GM23338 (cell line): Measurements from ENCODE around the gene UVRAG. TPM values are rescaled to one million over a fixed set of nuclear protein-coding genes. Genes with fewer than 3 reads are reported as not detected.

Source experiments
- ATAC-seq: fragments of 200-7000 bp; cut with Tn5 transposase; 3 replicates; pipeline ENCODE4 v1.9.1; 2020
- DNase-seq: peaks from one replicate; pipeline ENCODE4 v3.0.0-alpha.2; 2015; ENCODE audit warnings: low spot score
- H2AFZ ChIP-seq: fragments of 200-600 bp; sonication (generic); 2 replicates; pipeline ENCODE4 v1.8.0; 2016; ENCODE audit warnings: antibody characterized with exemption, mild to moderate bottlenecking, moderate library complexity
- H3F3A ChIP-seq: fragments of 200-600 bp; sonication (generic); replicated peaks from 2 replicates; pipeline ENCODE4 v1.8.0; 2017; ENCODE audit warnings: antibody characterized with exemption, mixed run types, low read depth
- H3K27ac ChIP-seq: fragments of 200-600 bp; sonication (generic); 2 replicates; pipeline ENCODE4 v1.6.1; 2016; ENCODE audit warnings: low read depth
- H3K27me3 ChIP-seq: fragments of 200-600 bp; sonication (generic); 2 replicates; pipeline ENCODE4 v1.8.0; 2016; ENCODE audit warnings: mild to moderate bottlenecking, mixed run types, moderate library complexity; ENCODE audit not compliant: insufficient read depth
- H3K36me3 ChIP-seq: fragments of 200-600 bp; sonication (generic); 2 replicates; pipeline ENCODE4 v1.8.0; 2016; ENCODE audit warnings: mild to moderate bottlenecking; ENCODE audit not compliant: insufficient read depth
- H3K4me1 ChIP-seq: fragments of 200-600 bp; sonication (generic); 2 replicates; pipeline ENCODE4 v1.8.0; 2016; ENCODE audit warnings: mild to moderate bottlenecking, moderate library complexity; ENCODE audit not compliant: insufficient read depth
- H3K4me2 ChIP-seq: fragments of 200-600 bp; sonication (generic); 2 replicates; pipeline ENCODE4 v1.7.1; 2017; ENCODE audit warnings: mixed run types
- H3K4me3 ChIP-seq: fragments of 200-600 bp; sonication (generic); 2 replicates; pipeline ENCODE4 v1.6.1; 2016; ENCODE audit warnings: mixed run types
- H3K79me2 ChIP-seq: fragments of 200-600 bp; sonication (generic); replicated peaks from 2 replicates; pipeline ENCODE4 v1.8.0; 2017; ENCODE audit warnings: mild to moderate bottlenecking; ENCODE audit not compliant: insufficient read depth
- H3K9me2 ChIP-seq: fragments of 200-600 bp; sonication (generic); 2 replicates; pipeline ENCODE4 v1.8.0; 2017; ENCODE audit not compliant: insufficient read depth
- H4K20me1 ChIP-seq: fragments of 200-600 bp; sonication (generic); replicated peaks from 2 replicates; pipeline ENCODE4 v1.8.0; 2017; ENCODE audit warnings: mild to moderate bottlenecking; ENCODE audit not compliant: insufficient read depth
- H3K27ac Mint-ChIP-seq: 2 replicates; pipeline ENCODE4 v1.8.0; 2020; ENCODE audit warnings: inconsistent platforms, mild to moderate bottlenecking, moderate library complexity, mixed read lengths
- H3K27me3 Mint-ChIP-seq: 3 replicates; pipeline ENCODE4 v1.8.0; 2022; ENCODE audit warnings: low read depth, mild to moderate bottlenecking, moderate library complexity, mixed read lengths, inconsistent platforms; ENCODE audit not compliant: insufficient read depth, poor library complexity
- H3K36me3 Mint-ChIP-seq: 3 replicates; pipeline ENCODE4 v1.8.0; 2021; ENCODE audit warnings: low read depth, mild to moderate bottlenecking, inconsistent platforms, moderate library complexity, mixed read lengths
- H3K4me1 Mint-ChIP-seq: 3 replicates; pipeline ENCODE4 v1.8.0; 2020; ENCODE audit warnings: mild to moderate bottlenecking, inconsistent platforms, mixed read lengths
- H3K4me3 Mint-ChIP-seq: 3 replicates; pipeline ENCODE4 v1.8.0; 2021; ENCODE audit warnings: moderate library complexity, mild to moderate bottlenecking, inconsistent platforms, mixed read lengths
- H3K9me3 Mint-ChIP-seq: 3 replicates; pipeline ENCODE4 v1.8.0; 2020; ENCODE audit warnings: moderate library complexity, mild to moderate bottlenecking, inconsistent platforms, mixed read lengths
- CREB1 ChIP-seq: fragments of 250-450 bp; sonication (Bioruptor Pico); IDR thresholded peaks from 2 replicates; pipeline ENCODE4 v1.5.0; 2020; ENCODE audit warnings: low read depth, mild to moderate bottlenecking, moderate library complexity
- EZH2 ChIP-seq: fragments of 200-600 bp; sonication (generic); IDR thresholded peaks from one replicate; pipeline ENCODE4 v1.8.0; 2017; ENCODE audit warnings: antibody characterized with exemption, mild to moderate bottlenecking, low read depth; ENCODE audit not compliant: unreplicated experiment
- EZH2phosphoT487 ChIP-seq: fragments of 200-600 bp; sonication (generic); IDR thresholded peaks from one replicate; pipeline ENCODE4 v1.8.1; 2018; ENCODE audit warnings: antibody characterized with exemption; ENCODE audit not compliant: unreplicated experiment
- JUNB ChIP-seq: IDR thresholded peaks from one replicate; pipeline ENCODE4 v1.6.1; 2016; ENCODE audit warnings: antibody characterized with exemption; ENCODE audit not compliant: unreplicated experiment
- NANOG ChIP-seq: IDR thresholded peaks from 2 replicates; pipeline ENCODE4 v1.6.1; 2016; ENCODE audit warnings: antibody characterized with exemption, borderline replicate concordance
- POLR2AphosphoS5 ChIP-seq: IDR thresholded peaks from 2 replicates; pipeline ENCODE4 v1.6.1; 2016; ENCODE audit warnings: antibody characterized with exemption, low read depth
- STAT1 ChIP-seq: IDR thresholded peaks from one replicate; pipeline ENCODE4 v1.6.1; 2016; ENCODE audit warnings: antibody characterized with exemption; ENCODE audit not compliant: unreplicated experiment
- ZNF114 ChIP-seq: fragments of 250-450 bp; sonication (Bioruptor Pico); IDR thresholded peaks from 2 replicates; pipeline ENCODE4 v1.5.0; 2020; ENCODE audit warnings: mild to moderate bottlenecking, moderate library complexity
- ZNF331 ChIP-seq: fragments of 250-450 bp; sonication (Bioruptor Pico); IDR thresholded peaks from 2 replicates; pipeline ENCODE4 v1.5.0; 2020; ENCODE audit warnings: low read depth, mild to moderate bottlenecking, moderate library complexity
- polyA plus RNA-seq: library from polyadenylated mRNA; unstranded; fragments of >200 nt; fragmentation: Nextera tagmentation; extraction: Ambion mirVana; gene quantifications from 2 replicates; pipeline ENCODE4 v1.2.1, GENCODE V29; 2016
- total RNA-seq: library from RNA; depleted of rRNA; stranded (reverse); fragments of >200 nt; shearing (Covaris generic); gene quantifications from 2 replicates; pipeline ENCODE4 v1.2.3, GENCODE V29; 2014
- TF ChIP-seq, protein P1 (sequence below): fragments of 250-450 bp; sonication (Bioruptor Pico); IDR thresholded peaks from 2 replicates; pipeline ENCODE4 v1.5.0; 2020; ENCODE audit warnings: mild to moderate bottlenecking, moderate library complexity
- TF ChIP-seq, protein P2 (sequence below): IDR thresholded peaks from 2 replicates; pipeline ENCODE4 v1.6.1; 2016; ENCODE audit warnings: antibody characterized with exemption
- TF ChIP-seq, protein P3 (sequence below): IDR thresholded peaks from one replicate; pipeline ENCODE4 v1.6.1; 2018; ENCODE audit warnings: antibody characterized with exemption; ENCODE audit not compliant: unreplicated experiment
- TF ChIP-seq, protein P4 (sequence below), 2 experiments: fragments of 200-600 bp in 1 of 2; sonication (generic) in 1 of 2; conservative IDR thresholded peaks; 2 replicates each; pipeline versions ENCODE4 v1.5.1 to v1.6.1; 2016 to 2017; ENCODE audit warnings: antibody characterized with exemption in 2 of 2, low read depth in 2 of 2, mild to moderate bottlenecking in 2 of 2, moderate library complexity in 1 of 2

Gene UVRAG
- total and polyA plus RNA-seq, 2 experiments from 2014 or later: 15.3 to 17.4 TPM

DNA sequence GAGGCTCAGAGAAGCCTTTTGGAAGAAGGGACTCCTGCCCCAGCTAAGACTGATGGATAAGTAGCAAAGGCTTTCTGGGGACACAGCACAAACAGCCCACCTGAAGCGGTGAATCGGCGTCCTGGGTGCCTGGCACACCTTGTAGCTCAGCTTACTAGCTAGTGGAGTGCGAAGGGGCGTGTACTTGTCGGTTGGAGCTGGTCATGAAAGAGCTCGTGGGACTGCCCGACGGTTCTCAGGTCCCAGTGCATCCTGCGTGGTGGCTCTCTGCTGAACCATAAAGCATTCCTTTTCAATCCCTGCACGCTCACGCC, 690 bp upstream of the UVRAG start:
- no peaks in the 10 kb centered on the region for H3F3A ChIP-seq
- H3K4me1 ChIP-seq: peaks cover 17% of the 10 kb centered on the region
- Mint-ChIP-seq H3K27ac (peak overlapping the region; percentile 49; the same call in 1 of the 2 replicates), H3K27me3 (peaks cover 2% of the 10 kb centered on the region), H3K9me3 (no peaks in the 10 kb centered on the region), H3K4me3 (no peak overlapping the region; the same call in 1 of the 3 replicates), H3K36me3 (no peaks in the 10 kb centered on the region), H3K4me1 (peaks cover 16% of the 10 kb centered on the region)
- H3K4me2 ChIP-seq: peak overlapping the region; percentile 86
- H3K4me3 ChIP-seq: peak overlapping the region; percentile 93
- H3K27me3 ChIP-seq: peaks cover 7% of the 10 kb centered on the region; the same call in 1 of the 2 replicates
- peak overlapping the region; percentile 48; the same call in 1 of the 2 replicates for H3K27ac ChIP-seq
- no peak for DNase-seq
- ATAC-seq: peak; percentile 50
- TF ChIP-seq, protein P1, sequence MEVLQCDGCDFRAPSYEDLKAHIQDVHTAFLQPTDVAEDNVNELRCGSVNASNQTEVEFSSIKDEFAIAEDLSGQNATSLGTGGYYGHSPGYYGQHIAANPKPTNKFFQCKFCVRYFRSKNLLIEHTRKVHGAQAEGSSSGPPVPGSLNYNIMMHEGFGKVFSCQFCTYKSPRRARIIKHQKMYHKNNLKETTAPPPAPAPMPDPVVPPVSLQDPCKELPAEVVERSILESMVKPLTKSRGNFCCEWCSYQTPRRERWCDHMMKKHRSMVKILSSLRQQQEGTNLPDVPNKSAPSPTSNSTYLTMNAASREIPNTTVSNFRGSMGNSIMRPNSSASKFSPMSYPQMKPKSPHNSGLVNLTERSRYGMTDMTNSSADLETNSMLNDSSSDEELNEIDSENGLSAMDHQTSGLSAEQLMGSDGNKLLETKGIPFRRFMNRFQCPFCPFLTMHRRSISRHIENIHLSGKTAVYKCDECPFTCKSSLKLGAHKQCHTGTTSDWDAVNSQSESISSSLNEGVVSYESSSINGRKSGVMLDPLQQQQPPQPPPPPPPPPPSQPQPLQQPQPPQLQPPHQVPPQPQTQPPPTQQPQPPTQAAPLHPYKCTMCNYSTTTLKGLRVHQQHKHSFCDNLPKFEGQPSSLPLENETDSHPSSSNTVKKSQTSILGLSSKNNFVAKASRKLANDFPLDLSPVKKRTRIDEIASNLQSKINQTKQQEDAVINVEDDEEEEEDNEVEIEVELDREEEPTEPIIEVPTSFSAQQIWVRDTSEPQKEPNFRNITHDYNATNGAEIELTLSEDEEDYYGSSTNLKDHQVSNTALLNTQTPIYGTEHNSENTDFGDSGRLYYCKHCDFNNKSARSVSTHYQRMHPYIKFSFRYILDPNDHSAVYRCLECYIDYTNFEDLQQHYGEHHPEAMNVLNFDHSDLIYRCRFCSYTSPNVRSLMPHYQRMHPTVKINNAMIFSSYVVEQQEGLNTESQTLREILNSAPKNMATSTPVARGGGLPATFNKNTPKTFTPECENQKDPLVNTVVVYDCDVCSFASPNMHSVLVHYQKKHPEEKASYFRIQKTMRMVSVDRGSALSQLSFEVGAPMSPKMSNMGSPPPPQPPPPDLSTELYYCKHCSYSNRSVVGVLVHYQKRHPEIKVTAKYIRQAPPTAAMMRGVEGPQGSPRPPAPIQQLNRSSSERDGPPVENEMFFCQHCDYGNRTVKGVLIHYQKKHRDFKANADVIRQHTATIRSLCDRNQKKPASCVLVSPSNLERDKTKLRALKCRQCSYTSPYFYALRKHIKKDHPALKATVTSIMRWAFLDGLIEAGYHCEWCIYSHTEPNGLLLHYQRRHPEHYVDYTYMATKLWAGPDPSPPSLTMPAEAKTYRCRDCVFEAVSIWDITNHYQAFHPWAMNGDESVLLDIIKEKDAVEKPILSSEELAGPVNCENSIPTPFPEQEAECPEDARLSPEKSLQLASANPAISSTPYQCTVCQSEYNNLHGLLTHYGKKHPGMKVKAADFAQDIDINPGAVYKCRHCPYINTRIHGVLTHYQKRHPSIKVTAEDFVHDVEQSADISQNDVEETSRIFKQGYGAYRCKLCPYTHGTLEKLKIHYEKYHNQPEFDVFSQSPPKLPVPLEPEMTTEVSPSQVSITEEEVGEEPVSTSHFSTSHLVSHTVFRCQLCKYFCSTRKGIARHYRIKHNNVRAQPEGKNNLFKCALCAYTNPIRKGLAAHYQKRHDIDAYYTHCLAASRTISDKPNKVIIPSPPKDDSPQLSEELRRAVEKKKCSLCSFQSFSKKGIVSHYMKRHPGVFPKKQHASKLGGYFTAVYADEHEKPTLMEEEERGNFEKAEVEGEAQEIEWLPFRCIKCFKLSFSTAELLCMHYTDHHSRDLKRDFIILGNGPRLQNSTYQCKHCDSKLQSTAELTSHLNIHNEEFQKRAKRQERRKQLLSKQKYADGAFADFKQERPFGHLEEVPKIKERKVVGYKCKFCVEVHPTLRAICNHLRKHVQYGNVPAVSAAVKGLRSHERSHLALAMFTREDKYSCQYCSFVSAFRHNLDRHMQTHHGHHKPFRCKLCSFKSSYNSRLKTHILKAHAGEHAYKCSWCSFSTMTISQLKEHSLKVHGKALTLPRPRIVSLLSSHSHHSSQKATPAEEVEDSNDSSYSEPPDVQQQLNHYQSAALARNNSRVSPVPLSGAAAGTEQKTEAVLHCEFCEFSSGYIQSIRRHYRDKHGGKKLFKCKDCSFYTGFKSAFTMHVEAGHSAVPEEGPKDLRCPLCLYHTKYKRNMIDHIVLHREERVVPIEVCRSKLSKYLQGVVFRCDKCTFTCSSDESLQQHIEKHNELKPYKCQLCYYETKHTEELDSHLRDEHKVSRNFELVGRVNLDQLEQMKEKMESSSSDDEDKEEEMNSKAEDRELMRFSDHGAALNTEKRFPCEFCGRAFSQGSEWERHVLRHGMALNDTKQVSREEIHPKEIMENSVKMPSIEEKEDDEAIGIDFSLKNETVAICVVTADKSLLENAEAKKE (CRISPR knock-in tag): no peak
- TF ChIP-seq ZNF331 (CRISPR knock-in tag): no peak
- no peak for TF ChIP-seq JUNB
- TF ChIP-seq POLR2AphosphoS5: no peak
- no peak for TF ChIP-seq CREB1 (CRISPR knock-in tag)
- TF ChIP-seq, protein P2, sequence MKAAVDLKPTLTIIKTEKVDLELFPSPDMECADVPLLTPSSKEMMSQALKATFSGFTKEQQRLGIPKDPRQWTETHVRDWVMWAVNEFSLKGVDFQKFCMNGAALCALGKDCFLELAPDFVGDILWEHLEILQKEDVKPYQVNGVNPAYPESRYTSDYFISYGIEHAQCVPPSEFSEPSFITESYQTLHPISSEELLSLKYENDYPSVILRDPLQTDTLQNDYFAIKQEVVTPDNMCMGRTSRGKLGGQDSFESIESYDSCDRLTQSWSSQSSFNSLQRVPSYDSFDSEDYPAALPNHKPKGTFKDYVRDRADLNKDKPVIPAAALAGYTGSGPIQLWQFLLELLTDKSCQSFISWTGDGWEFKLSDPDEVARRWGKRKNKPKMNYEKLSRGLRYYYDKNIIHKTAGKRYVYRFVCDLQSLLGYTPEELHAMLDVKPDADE: no peak
- no peak for TF ChIP-seq EZH2phosphoT487
- no peak for TF ChIP-seq ZNF114
- TF ChIP-seq, protein P3, sequence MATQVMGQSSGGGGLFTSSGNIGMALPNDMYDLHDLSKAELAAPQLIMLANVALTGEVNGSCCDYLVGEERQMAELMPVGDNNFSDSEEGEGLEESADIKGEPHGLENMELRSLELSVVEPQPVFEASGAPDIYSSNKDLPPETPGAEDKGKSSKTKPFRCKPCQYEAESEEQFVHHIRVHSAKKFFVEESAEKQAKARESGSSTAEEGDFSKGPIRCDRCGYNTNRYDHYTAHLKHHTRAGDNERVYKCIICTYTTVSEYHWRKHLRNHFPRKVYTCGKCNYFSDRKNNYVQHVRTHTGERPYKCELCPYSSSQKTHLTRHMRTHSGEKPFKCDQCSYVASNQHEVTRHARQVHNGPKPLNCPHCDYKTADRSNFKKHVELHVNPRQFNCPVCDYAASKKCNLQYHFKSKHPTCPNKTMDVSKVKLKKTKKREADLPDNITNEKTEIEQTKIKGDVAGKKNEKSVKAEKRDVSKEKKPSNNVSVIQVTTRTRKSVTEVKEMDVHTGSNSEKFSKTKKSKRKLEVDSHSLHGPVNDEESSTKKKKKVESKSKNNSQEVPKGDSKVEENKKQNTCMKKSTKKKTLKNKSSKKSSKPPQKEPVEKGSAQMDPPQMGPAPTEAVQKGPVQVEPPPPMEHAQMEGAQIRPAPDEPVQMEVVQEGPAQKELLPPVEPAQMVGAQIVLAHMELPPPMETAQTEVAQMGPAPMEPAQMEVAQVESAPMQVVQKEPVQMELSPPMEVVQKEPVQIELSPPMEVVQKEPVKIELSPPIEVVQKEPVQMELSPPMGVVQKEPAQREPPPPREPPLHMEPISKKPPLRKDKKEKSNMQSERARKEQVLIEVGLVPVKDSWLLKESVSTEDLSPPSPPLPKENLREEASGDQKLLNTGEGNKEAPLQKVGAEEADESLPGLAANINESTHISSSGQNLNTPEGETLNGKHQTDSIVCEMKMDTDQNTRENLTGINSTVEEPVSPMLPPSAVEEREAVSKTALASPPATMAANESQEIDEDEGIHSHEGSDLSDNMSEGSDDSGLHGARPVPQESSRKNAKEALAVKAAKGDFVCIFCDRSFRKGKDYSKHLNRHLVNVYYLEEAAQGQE: no peak
- no peak for TF ChIP-seq STAT1
- TF ChIP-seq, protein P4, sequence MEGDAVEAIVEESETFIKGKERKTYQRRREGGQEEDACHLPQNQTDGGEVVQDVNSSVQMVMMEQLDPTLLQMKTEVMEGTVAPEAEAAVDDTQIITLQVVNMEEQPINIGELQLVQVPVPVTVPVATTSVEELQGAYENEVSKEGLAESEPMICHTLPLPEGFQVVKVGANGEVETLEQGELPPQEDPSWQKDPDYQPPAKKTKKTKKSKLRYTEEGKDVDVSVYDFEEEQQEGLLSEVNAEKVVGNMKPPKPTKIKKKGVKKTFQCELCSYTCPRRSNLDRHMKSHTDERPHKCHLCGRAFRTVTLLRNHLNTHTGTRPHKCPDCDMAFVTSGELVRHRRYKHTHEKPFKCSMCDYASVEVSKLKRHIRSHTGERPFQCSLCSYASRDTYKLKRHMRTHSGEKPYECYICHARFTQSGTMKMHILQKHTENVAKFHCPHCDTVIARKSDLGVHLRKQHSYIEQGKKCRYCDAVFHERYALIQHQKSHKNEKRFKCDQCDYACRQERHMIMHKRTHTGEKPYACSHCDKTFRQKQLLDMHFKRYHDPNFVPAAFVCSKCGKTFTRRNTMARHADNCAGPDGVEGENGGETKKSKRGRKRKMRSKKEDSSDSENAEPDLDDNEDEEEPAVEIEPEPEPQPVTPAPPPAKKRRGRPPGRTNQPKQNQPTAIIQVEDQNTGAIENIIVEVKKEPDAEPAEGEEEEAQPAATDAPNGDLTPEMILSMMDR (conservative IDR thresholded peaks at IDR 0.05; ENCODE audit: low read depth in 2 of 2): no peak
- no peak for TF ChIP-seq NANOG
- TF ChIP-seq EZH2: no peak
- no peaks in the 10 kb centered on the region for H3K9me2 ChIP-seq
- H4K20me1 ChIP-seq: no peaks in the 10 kb centered on the region; the same call in none of the 2 replicates
- H3K79me2 ChIP-seq: peaks cover 37% of the 10 kb centered on the region
- no peaks in the 10 kb centered on the region for H3K36me3 ChIP-seq
- peak overlapping the region; percentile 83 for H2AFZ ChIP-seq
